NB4 (cell line): ENCODE results near the gene GBP1.

ENCODE experiments used
- DNase-seq: peaks from one replicate; pipeline ENCODE4 v3.0.0; 2010; ENCODE audit warnings: low read depth
- H3K4me3 ChIP-seq: one replicate; pipeline ENCODE4 v1.5.1; 2011; ENCODE audit warnings: mild to moderate bottlenecking, low read depth, low read length, moderate library complexity
- CTCF ChIP-seq: IDR thresholded peaks from one replicate; pipeline ENCODE4 v1.5.1; 2012; ENCODE audit warnings: low read depth, low read length
- MAX ChIP-seq: IDR thresholded peaks from 2 replicates; pipeline ENCODE4 v1.6.1; 2011; ENCODE audit warnings: low read depth, low read length
- MYC ChIP-seq: IDR thresholded peaks from 2 replicates; pipeline ENCODE4 v1.6.1; 2011; ENCODE audit warnings: low read depth, low read length
- POLR2A ChIP-seq: IDR thresholded peaks from 2 replicates; pipeline ENCODE4 v1.6.1; 2011; ENCODE audit warnings: mild to moderate bottlenecking; ENCODE audit not compliant: insufficient read length; ENCODE audit errors: extremely low read depth

GBP1 gene

GRCh38 chr1:89065079-89065868 lies at the start of gene GBP1:
Gene GBP1 (minus strand): TSS chr1:89065208. CDS start chr1:89063234, 1,974 bp downstream.
- TF ChIP-seq MYC (no peak), MAX (no peak), POLR2A (no peak), CTCF (no peak)
- no peak within 1 kb of the TSS for H3K4me3 ChIP-seq
- DNase-seq, result no peak

- DNase-seq, result no peak
- TF ChIP-seq MYC (no peak), POLR2A (no peak), CTCF (no peak), MAX (no peak)
- no peak overlapping the region for H3K4me3 ChIP-seq
These were observed 49.7 kb upstream of the GBP1 start for GRCh38 chr1:89114662-89115061.

- no peak for DNase-seq
- H3K4me3 ChIP-seq, result no peak overlapping the region
- TF ChIP-seq POLR2A (no peak), CTCF (no peak), MYC (no peak)
These were observed 48.0 kb upstream of the GBP1 start for GRCh38 chr1:89112871-89113613.

- H3K4me3 ChIP-seq, result no peak overlapping the region
- DNase-seq, result no peak
- TF ChIP-seq POLR2A (no peak), CTCF (no peak), MAX (no peak), MYC (no peak)
These were observed 39.7 kb upstream of the GBP1 start for GRCh38 chr1:89104687-89105086.

GRCh38 chr1:89104147-89104546 lies 39.1 kb upstream of the GBP1 start:
- TF ChIP-seq CTCF, result no peak
- no peak for TF ChIP-seq MYC
- H3K4me3 ChIP-seq, result no peak overlapping the region
- no peak for DNase-seq
